ENCODE data around the gene PDGFB.

The PDGFB gene

GRCh38 chr22:39227542-39228272 is 17.1 kb downstream of the PDGFB start:
- Histone ChIP-seq H3K36me3 (ENCODE audit: control insufficient read depth, insufficient read depth, low read length) (no peaks in the 10 kb centered on the region), H3K9me3 (ENCODE audit: control insufficient read depth, low read length) (no peaks in the 10 kb centered on the region), H3K27ac (ENCODE audit: insufficient read depth, low read depth, low read length, poor library complexity, severe bottlenecking) (no peak overlapping the region), H3K4me3 (ENCODE audit: insufficient read depth, low read depth, low read length) (no peak overlapping the region), H3K4me1 (ENCODE audit: control insufficient read depth, insufficient read depth, low read length) (peaks cover 11% of the 10 kb centered on the region), H3K27me3 (ENCODE audit: control insufficient read depth, insufficient read depth, low read length, poor library complexity, severe bottlenecking) (peaks cover 30% of the 10 kb centered on the region)
- 79 to 80% methylated on average over 12 of the region's 12 CpGs for WGBS, 2 experiments

DNA sequence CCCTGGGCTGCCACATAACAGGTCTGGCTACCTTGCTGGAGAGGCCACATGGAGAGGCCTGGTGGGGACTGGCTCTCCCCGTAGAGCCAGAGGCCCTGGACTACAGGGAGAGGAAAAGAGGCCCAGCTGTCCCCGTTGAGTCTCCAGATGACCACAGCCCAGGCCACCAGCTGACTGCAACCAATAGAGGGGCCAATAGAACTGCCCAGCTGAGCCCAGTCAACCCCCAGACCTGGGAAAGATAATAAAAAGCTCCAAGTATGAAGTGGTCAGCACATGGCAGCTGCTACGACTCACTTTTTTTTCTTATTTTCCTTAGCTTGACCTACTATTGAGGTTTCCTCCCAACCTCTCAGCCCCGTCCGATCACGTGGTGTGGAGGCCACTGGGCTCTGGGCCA is 18.4 kb downstream of the PDGFB start:
- peaks cover 11% of the 10 kb centered on the region for H3K4me1 ChIP-seq (ENCODE audit: control insufficient read depth, insufficient read depth, low read length)
- H3K27ac ChIP-seq (ENCODE audit: insufficient read depth, low read depth, low read length, poor library complexity, severe bottlenecking), result no peak overlapping the region
- H3K27me3 ChIP-seq (ENCODE audit: control insufficient read depth, insufficient read depth, low read length, poor library complexity, severe bottlenecking), result peaks cover 26% of the 10 kb centered on the region
- H3K36me3 ChIP-seq (ENCODE audit: control insufficient read depth, insufficient read depth, low read length), result no peaks in the 10 kb centered on the region
- no peaks in the 10 kb centered on the region for H3K9me3 ChIP-seq (ENCODE audit: control insufficient read depth, low read length)
- H3K4me3 ChIP-seq (ENCODE audit: insufficient read depth, low read depth, low read length), result no peak overlapping the region
- 92 to 96% methylated on average over 6 of the region's 6 CpGs for WGBS, 2 experiments

GRCh38 chr22:39225591-39225990 is 19.2 kb downstream of the PDGFB start:
- Histone ChIP-seq H3K27me3 (ENCODE audit: control insufficient read depth, insufficient read depth, low read length, poor library complexity, severe bottlenecking) (peaks cover 18% of the 10 kb centered on the region), H3K36me3 (ENCODE audit: control insufficient read depth, insufficient read depth, low read length) (no peaks in the 10 kb centered on the region), H3K4me3 (ENCODE audit: insufficient read depth, low read depth, low read length) (no peak overlapping the region), H3K27ac (ENCODE audit: insufficient read depth, low read depth, low read length, poor library complexity, severe bottlenecking) (no peak overlapping the region), H3K9me3 (ENCODE audit: control insufficient read depth, low read length) (no peaks in the 10 kb centered on the region), H3K4me1 (ENCODE audit: control insufficient read depth, insufficient read depth, low read length) (peaks cover 10% of the 10 kb centered on the region)
- 95 to 96% methylated on average over 13 of the region's 13 CpGs for WGBS, 2 experiments

GRCh38 chr22:39224550-39224949 is 20.2 kb downstream of the PDGFB start:
- Histone ChIP-seq H3K27me3 (ENCODE audit: control insufficient read depth, insufficient read depth, low read length, poor library complexity, severe bottlenecking) (peaks cover 8% of the 10 kb centered on the region), H3K27ac (ENCODE audit: insufficient read depth, low read depth, low read length, poor library complexity, severe bottlenecking) (no peak overlapping the region), H3K36me3 (ENCODE audit: control insufficient read depth, insufficient read depth, low read length) (no peaks in the 10 kb centered on the region), H3K4me1 (ENCODE audit: control insufficient read depth, insufficient read depth, low read length) (peaks cover under 1% of the 10 kb centered on the region), H3K9me3 (ENCODE audit: control insufficient read depth, low read length) (no peaks in the 10 kb centered on the region), H3K4me3 (ENCODE audit: insufficient read depth, low read depth, low read length) (no peak overlapping the region)
- WGBS, 2 experiments, result 92 to 94% methylated on average over 7 of the region's 7 CpGs

GRCh38 chr22:39223091-39223710 is 21.6 kb downstream of the PDGFB start:
- Histone ChIP-seq H3K27ac (ENCODE audit: insufficient read depth, low read depth, low read length, poor library complexity, severe bottlenecking) (no peak overlapping the region), H3K36me3 (ENCODE audit: control insufficient read depth, insufficient read depth, low read length) (no peaks in the 10 kb centered on the region), H3K4me3 (ENCODE audit: insufficient read depth, low read depth, low read length) (no peak overlapping the region), H3K4me1 (ENCODE audit: control insufficient read depth, insufficient read depth, low read length) (no peaks in the 10 kb centered on the region), H3K27me3 (ENCODE audit: control insufficient read depth, insufficient read depth, low read length, poor library complexity, severe bottlenecking) (no peaks in the 10 kb centered on the region), H3K9me3 (ENCODE audit: control insufficient read depth, low read length) (no peaks in the 10 kb centered on the region)
- WGBS, 2 experiments, result 89 to 95% methylated on average over 18 of the region's 20 CpGs

DNA sequence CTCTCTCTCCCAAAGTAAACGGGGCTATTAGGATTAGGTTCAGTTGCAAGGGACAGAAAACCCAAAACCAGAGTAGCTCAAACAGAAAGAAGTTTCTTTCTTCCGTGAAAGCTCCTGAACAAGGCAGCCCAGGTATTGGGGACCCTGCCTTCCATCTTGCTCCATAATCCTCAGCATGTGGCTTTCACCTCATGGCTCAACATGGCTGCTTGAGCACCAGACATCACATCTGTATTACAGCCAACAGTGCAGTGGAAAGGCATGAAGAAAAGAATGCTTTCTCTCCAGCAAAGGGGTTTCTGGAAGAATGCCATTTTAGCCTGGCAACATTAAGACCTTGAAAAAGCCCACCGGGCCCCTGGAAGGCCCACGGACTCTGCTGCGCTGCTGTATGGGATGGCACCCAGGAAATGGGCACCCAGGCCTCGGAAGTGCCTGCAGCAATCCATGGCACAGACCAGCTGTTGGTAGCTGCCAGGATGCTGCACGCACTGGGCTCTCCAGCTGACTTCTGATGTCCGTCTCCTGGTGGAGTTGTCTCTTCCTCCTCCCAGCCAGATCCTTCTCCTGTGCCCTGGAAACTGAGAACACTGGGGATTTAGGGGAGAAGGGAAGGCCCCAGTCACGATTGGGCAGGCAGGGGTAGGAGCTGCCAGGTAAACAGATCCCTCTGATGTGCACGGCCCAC is 22.6 kb downstream of the PDGFB start:
- Histone ChIP-seq H3K27ac (ENCODE audit: insufficient read depth, low read depth, low read length, poor library complexity, severe bottlenecking) (no peak overlapping the region), H3K4me3 (ENCODE audit: insufficient read depth, low read depth, low read length) (no peak overlapping the region), H3K4me1 (ENCODE audit: control insufficient read depth, insufficient read depth, low read length) (no peaks in the 10 kb centered on the region), H3K9me3 (ENCODE audit: control insufficient read depth, low read length) (no peaks in the 10 kb centered on the region), H3K27me3 (ENCODE audit: control insufficient read depth, insufficient read depth, low read length, poor library complexity, severe bottlenecking) (no peaks in the 10 kb centered on the region), H3K36me3 (ENCODE audit: control insufficient read depth, insufficient read depth, low read length) (no peaks in the 10 kb centered on the region)
- WGBS, 2 experiments, result 91 to 93% methylated on average over 10 of the region's 10 CpGs

DNA sequence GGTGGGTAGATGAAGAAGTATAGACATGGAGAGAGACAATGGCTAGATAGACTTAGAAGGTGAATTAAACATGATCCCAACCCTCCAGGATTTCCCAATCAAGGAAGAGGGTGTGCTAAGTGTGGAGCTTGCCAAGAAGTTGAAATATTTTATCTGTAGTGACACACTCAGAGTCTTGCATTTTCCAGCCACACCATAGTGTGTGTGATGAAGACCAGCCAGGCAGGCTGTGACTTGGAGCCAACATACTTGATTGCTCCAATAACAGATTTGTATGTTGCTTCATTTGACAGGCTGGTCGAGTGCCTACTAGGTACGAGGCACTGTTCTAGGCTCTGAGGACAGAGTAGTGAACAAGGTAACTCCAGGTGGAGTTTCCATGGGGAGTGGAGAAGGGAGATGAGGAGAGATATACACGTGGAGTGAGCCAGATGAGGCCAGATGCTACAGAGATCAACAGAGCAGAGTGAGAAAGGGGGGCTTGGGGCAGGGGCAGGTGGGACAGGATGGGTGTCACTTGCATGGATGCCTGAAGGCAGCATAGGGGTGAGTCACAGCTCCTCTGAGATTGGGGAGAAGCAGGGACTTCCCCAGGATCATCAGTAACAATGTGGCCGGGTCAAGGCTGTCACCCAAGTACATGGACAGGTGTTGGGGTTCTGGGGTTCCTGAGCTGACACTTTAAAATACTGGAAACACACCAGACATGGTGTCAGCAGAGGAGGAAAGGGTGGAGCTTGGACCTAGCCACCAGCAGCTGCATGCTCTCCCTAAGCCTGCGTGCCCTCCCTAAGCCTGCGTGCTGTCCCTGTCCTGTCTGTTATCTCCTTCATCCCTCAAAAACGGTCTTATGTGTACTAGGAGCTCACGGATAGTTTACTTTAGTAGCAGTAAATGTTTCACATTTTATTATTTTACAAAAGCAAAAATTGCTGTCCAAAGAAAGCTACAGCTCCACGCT is 23.6 kb downstream of the PDGFB start:
- no peaks in the 10 kb centered on the region for H3K27me3 ChIP-seq (ENCODE audit: control insufficient read depth, insufficient read depth, low read length, poor library complexity, severe bottlenecking)
- H3K9me3 ChIP-seq (ENCODE audit: control insufficient read depth, low read length), result no peaks in the 10 kb centered on the region
- no peaks in the 10 kb centered on the region for H3K36me3 ChIP-seq (ENCODE audit: control insufficient read depth, insufficient read depth, low read length)
- H3K4me1 ChIP-seq (ENCODE audit: control insufficient read depth, insufficient read depth, low read length), result no peaks in the 10 kb centered on the region
- 89 to 90% methylated on average over 8 of the region's 9 CpGs for WGBS, 2 experiments
- H3K4me3 ChIP-seq (ENCODE audit: insufficient read depth, low read depth, low read length), result no peak overlapping the region
- no peak overlapping the region for H3K27ac ChIP-seq (ENCODE audit: insufficient read depth, low read depth, low read length, poor library complexity, severe bottlenecking)

GRCh38 chr22:39220450-39220849 is 24.3 kb downstream of the PDGFB start:
- H3K27ac ChIP-seq (ENCODE audit: insufficient read depth, low read depth, low read length, poor library complexity, severe bottlenecking), result no peak overlapping the region
- H3K4me1 ChIP-seq (ENCODE audit: control insufficient read depth, insufficient read depth, low read length), result no peaks in the 10 kb centered on the region
- no peak overlapping the region for H3K4me3 ChIP-seq (ENCODE audit: insufficient read depth, low read depth, low read length)
- WGBS, 2 experiments, result 89 to 93% methylated on average over 8 of the region's 8 CpGs
- H3K9me3 ChIP-seq (ENCODE audit: control insufficient read depth, low read length), result no peaks in the 10 kb centered on the region
- no peaks in the 10 kb centered on the region for H3K27me3 ChIP-seq (ENCODE audit: control insufficient read depth, insufficient read depth, low read length, poor library complexity, severe bottlenecking)
- no peaks in the 10 kb centered on the region for H3K36me3 ChIP-seq (ENCODE audit: control insufficient read depth, insufficient read depth, low read length)

DNA sequence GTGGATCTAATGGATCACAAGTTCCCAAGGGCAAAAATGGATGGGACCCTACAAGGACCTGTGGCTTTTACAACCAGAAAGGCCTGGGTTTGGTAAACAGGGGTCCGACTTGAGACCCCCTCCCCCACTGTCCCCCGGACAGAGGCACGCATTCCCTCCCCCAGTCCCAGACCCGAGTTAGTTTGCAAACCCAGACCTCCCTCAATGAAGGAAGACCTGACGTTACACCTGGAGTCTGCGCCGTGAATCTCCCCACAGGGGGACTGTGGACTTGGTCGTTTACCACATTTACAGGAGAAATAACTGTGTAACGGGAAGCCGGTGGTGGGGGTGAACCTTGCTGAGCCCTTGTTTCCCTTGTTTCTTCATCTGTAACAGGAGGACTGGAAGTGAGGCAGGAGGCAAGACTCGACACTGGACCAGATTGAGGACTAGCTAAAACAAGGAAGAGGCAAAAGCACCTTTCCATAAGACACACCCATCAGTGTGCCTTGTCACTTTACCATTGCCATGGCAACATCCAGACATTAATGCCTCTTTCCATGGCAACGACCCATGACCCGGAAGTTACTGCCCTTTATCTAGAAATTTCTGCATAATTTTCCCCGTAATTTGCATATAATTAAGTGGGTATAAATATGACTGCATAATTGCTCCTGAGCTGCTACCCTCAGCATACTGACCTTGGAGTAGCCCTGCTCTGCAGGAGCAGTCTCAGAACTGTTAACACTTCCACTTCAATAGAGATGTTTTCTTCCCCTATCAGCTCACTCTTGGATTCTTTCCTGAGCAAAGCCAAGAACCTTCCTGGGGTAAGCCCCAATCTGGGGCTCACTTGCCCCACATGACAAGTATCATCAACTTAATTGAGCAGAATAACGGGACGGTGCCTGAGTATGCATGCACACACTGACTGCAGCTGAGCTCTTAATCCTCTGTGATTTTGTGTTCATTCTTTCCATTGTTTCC is 25.4 kb downstream of the PDGFB start:
- H3K27ac ChIP-seq (ENCODE audit: insufficient read depth, low read depth, low read length, poor library complexity, severe bottlenecking), result no peak overlapping the region
- H3K9me3 ChIP-seq (ENCODE audit: control insufficient read depth, low read length), result no peaks in the 10 kb centered on the region
- H3K4me1 ChIP-seq (ENCODE audit: control insufficient read depth, insufficient read depth, low read length), result peaks cover 3% of the 10 kb centered on the region
- no peaks in the 10 kb centered on the region for H3K27me3 ChIP-seq (ENCODE audit: control insufficient read depth, insufficient read depth, low read length, poor library complexity, severe bottlenecking)
- no peaks in the 10 kb centered on the region for H3K36me3 ChIP-seq (ENCODE audit: control insufficient read depth, insufficient read depth, low read length)
- H3K4me3 ChIP-seq (ENCODE audit: insufficient read depth, low read depth, low read length), result no peak overlapping the region
- WGBS, 2 experiments, result 82% methylated on average over 15 to 16 of the region's 16 CpGs

Data from ectodermal cell (in vitro differentiated cells).